Endothelial cell (in vitro differentiated cells): Measurements from ENCODE around the gene FAM187B. TPM values are rescaled to one million over a fixed set of nuclear protein-coding genes. Genes with fewer than 3 reads are reported as not detected.

Experiments
- DNase-seq: peaks from one replicate; pipeline ENCODE4 v3.0.0; 2021; ENCODE audit warnings: low spot score
- H3K27ac Mint-ChIP-seq: one replicate; pipeline ENCODE4 v1.8.0; 2021; ENCODE audit warnings: mixed read lengths, inconsistent platforms; ENCODE audit not compliant: unreplicated experiment
- H3K27me3 Mint-ChIP-seq: one replicate; pipeline ENCODE4 v1.8.0; 2021; ENCODE audit warnings: mild to moderate bottlenecking, moderate library complexity, mixed read lengths, inconsistent platforms; ENCODE audit not compliant: unreplicated experiment
- H3K36me3 Mint-ChIP-seq: one replicate; pipeline ENCODE4 v1.8.0; 2021; ENCODE audit warnings: mild to moderate bottlenecking, low read depth, mixed read lengths, inconsistent platforms; ENCODE audit not compliant: unreplicated experiment
- H3K4me1 Mint-ChIP-seq: one replicate; pipeline ENCODE4 v1.8.0; 2021; ENCODE audit warnings: mild to moderate bottlenecking, mixed read lengths, inconsistent platforms; ENCODE audit not compliant: unreplicated experiment
- H3K4me3 Mint-ChIP-seq: one replicate; pipeline ENCODE4 v1.8.0; 2021; ENCODE audit warnings: mild to moderate bottlenecking, mixed read lengths, inconsistent platforms; ENCODE audit not compliant: unreplicated experiment
- H3K9me3 Mint-ChIP-seq: one replicate; pipeline ENCODE4 v1.8.0; 2021; ENCODE audit warnings: mixed read lengths, inconsistent platforms; ENCODE audit not compliant: unreplicated experiment
- CTCF ChIP-seq: fragments of 200-600 bp; sonication (generic); IDR thresholded peaks from one replicate; pipeline ENCODE4 v1.5.0; 2021; ENCODE audit warnings: antibody characterized with exemption; ENCODE audit not compliant: unreplicated experiment
- total RNA-seq: library from RNA; stranded (reverse); fragmentation: NEBNext Ultra II Directional; extraction: Animal tissue kit (Norgen Biotek cat#: 25700); gene quantifications from one replicate; pipeline ENCODE4 v1.2.1, GENCODE V29; 2021; ENCODE audit not compliant: unreplicated experiment

FAM187B gene
- total RNA-seq, 1 donor from 2014 or later, result not detected

- no peaks in the 10 kb centered on the region for H3K9me3 Mint-ChIP-seq
- no peaks in the 10 kb centered on the region for H3K4me1 Mint-ChIP-seq
- no peak for TF ChIP-seq CTCF
- no peak for DNase-seq
- H3K36me3 Mint-ChIP-seq, result no peaks in the 10 kb centered on the region
- H3K27ac Mint-ChIP-seq, result no peak overlapping the region
- H3K27me3 Mint-ChIP-seq, result peaks cover 3% of the 10 kb centered on the region
- no peak overlapping the region for H3K4me3 Mint-ChIP-seq
Observed at GRCh38 chr19:35231956-35232645, 3.6 kb upstream of the FAM187B start.

GRCh38 chr19:35229601-35230000 lies 1.1 kb upstream of the FAM187B start:
- no peak for DNase-seq
- Mint-ChIP-seq H3K36me3 (no peaks in the 10 kb centered on the region), H3K27ac (no peak overlapping the region), H3K9me3 (no peaks in the 10 kb centered on the region), H3K27me3 (peaks cover 5% of the 10 kb centered on the region), H3K4me1 (no peaks in the 10 kb centered on the region), H3K4me3 (no peak overlapping the region)
- no peak for TF ChIP-seq CTCF

GRCh38 chr19:35226748-35227147 lies 1.8 kb downstream of the FAM187B start:
- Mint-ChIP-seq H3K27ac (peak overlapping the region; percentile 40), H3K9me3 (no peaks in the 10 kb centered on the region), H3K4me3 (no peak overlapping the region), H3K27me3 (peaks cover 9% of the 10 kb centered on the region), H3K36me3 (no peaks in the 10 kb centered on the region), H3K4me1 (no peaks in the 10 kb centered on the region)
- TF ChIP-seq CTCF, result no peak
- no peak for DNase-seq

- Mint-ChIP-seq H3K4me1 (no peaks in the 10 kb centered on the region), H3K36me3 (no peaks in the 10 kb centered on the region)
- no peak for DNase-seq
Observed at GRCh38 chr19:35225951-35226350, 2.6 kb downstream of the FAM187B start.

More at GRCh38 chr19:35225951-35226350, 2.6 kb downstream of the FAM187B start:
- H3K27me3 Mint-ChIP-seq, result peaks cover 9% of the 10 kb centered on the region
- no peak overlapping the region for H3K27ac Mint-ChIP-seq
- H3K4me3 Mint-ChIP-seq, result no peak overlapping the region
- H3K9me3 Mint-ChIP-seq, result no peaks in the 10 kb centered on the region
- no peak for TF ChIP-seq CTCF
